ENCODE measurements around the gene CLP1. TPM values are rescaled to one million over a fixed set of nuclear protein-coding genes. Genes with fewer than 3 reads are reported as not detected.

CLP1 gene
- total RNA-seq (2014; rRNA removed; shearing (Covaris generic)) = 41.5 and 42.9 TPM in 2 replicates
- polyA plus RNA-seq (2015; cell fraction: cytosol; rRNA removed) = 23.8 and 27.2 TPM in 2 replicates
- polyA plus RNA-seq (2015; cell fraction: nucleus; rRNA removed) = 36.9 and 40.1 TPM in 2 replicates

DNA sequence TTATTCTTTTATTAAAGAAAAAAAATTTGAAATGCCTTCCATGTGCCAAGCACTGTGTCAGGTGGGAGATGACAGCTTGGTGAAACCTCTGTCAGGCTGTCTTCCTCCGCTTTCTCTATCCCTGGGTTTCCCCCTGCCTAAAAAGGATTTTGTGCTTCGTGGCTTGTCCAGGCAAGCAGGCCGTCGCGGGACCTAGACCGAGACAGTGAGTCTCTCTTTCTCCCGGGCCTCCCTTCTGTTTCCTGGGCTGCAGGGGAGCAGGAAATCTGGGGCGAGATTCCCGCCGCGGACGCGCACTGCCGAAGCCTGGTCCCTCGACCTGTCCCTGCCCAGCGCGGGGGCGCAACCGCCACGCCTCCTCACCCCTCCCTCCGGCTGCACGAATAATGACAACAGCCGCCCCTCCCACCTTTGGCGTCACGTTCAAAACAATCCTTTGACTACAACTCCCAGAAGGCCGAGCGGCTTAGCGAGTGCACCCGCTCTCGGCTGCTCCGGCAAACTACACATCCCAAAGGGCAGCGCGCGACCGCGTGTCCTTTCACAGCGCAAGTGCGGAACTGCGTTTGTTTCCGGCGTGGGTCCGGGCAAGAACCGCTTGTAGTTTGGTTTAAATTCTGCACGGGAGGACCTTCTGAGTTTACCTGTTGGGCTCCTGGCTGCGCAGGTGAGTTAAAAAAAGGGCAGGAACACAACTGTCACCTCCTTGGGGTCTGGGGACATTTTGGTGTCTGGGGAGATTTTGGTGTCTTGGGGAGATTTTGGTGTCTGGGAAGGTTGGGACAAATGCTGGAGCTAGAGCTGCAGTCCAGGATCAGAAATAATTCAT is at the start of gene CLP1:
Gene CLP1 (plus strand): TSS at position 569 of the 829 bp plus-strand sequence. CDS start 1,715 bp downstream, outside the sequence.
- DNase-seq (ENCODE audit: low read depth) = peak; percentile 99

DNA sequence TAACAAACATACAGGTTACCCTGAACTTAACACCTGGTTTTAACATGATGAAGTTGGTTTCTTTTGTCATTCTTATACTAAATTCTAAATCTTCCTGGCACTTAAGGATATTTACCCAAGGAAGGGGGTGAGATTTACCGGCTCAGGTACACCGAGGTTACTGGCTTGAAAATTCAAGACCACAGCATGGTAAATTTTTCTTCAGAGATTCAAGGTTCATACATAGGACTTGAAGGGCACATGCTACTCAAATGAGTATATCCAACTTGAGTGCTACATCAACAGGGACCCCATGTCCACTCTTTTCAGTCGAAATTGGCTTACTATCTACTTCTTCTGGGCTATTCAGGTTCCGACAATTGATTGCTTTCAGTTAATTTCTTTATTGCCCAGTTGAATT is 47.4 kb upstream of the CLP1 start:
- DNase-seq (ENCODE audit: low read depth) = no peak

DNA sequence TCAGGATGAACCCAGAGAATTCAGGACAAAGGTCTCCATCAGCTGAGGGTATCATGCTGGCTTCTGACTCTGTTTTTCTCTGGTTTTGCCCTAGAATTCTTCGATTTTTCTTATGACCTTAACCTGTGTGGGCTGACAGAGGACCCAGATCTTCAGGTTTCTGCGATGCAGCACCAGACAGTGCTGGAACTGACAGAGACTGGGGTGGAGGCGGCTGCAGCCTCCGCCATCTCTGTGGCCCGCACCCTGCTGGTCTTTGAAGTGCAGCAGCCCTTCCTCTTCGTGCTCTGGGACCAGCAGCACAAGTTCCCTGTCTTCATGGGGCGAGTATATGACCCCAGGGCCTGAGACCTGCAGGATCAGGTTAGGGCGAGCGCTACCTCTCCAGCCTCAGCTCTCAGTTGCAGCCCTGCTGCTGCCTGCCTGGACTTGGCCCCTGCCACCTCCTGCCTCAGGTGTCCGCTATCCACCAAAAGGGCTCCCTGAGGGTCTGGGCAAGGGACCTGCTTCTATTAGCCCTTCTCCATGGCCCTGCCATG is 43.3 kb upstream of the CLP1 start:
- no peak for DNase-seq (ENCODE audit: low read depth)

DNA sequence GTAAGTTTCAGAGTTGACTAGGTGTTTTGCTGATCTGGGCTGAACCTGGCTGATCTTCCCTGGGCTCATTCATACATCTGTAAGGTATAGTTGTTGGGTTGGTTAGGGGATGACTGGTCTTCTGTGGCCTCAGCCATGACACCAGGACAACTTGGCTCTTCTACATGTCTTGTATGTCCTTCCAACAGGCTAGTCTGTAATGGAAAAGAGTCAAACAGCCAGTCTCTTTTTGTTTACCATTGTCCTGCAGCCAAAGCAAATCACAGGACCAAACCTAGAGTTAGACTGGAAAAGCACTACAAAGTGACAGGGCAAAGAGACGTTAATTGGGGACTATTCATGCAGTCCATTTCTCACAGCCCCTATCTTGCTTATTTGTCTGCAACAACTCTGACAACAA is 42.3 kb upstream of the CLP1 start:
- DNase-seq (ENCODE audit: low read depth) = no peak

DNA sequence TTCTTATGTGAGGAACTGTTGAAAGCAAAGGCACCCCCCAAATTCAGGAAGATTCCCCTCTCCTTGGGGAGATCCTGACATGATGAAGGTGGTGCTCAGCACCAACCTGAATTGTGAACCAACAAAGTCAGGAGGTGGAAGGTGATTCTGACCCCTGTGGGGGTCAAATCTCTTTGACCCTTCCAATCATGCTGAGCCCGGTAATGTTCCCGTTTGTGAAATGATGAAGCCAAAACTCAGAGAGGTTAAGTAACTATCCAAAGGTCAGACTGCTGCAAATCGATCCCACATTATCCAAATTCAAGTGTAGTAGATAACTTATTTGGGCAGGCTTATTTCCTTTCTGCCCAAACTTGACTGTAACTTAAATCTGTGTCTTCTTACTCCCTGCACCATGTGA is 41.0 kb upstream of the CLP1 start:
- DNase-seq (ENCODE audit: low read depth) = no peak

DNA sequence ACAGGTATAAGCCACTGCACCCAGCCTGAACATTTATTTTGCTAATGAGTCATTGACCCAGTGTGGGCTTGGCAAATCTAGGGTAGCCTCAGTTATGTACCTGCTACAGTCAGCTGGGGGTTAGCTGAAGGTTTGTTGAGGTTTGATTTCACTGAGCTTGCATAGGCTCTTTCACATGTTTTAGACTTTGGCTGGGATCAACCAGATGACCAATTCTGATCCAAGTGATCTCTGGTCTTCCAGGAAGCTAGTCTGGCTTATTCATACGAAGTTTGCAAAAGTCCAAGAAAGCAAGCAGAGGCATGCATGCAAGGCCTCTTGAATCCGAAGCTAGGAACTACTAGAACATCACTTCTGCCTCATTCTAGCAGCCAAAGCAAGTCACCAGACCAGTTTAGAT is 39.1 kb upstream of the CLP1 start:
- no peak for DNase-seq (ENCODE audit: low read depth)

DNA sequence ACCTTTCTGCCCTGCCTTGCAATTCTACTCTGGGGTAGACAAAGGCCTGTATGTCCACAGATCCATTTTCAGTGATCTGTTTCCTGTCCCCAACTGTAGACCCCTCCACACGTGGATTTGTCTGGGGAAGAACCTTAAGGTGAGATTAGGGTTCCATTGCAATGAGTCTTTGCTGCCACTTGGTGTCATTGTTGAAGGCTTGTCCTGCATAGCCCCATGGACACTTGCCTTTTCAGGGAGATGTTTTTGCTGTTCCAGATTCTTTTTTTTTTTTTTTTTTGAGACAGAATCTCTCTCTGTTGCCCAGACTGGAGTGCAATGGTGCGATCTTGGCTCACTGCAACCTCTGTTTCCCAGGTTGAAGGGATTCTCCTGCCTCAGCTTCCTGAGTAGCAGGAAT is 38.2 kb upstream of the CLP1 start:
- no peak for DNase-seq (ENCODE audit: low read depth)

DNA sequence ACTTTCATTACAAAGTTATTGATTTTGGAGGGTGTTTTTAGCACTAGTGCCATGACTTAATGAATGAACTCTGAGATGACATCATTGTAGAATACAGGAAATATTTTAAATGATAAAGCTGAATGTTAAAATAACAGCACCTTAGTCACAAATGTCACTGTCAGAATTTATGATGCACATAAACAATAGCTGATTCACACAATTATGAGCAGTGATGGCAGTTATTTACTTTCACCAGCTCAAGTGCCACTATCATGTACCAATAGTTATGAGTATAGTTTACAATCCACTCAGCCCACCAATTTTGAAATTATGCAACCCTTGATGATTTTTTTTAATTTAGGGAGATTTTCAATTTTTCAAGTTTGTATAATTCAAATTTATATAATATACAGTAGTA is 37.1 kb upstream of the CLP1 start:
- no peak for DNase-seq (ENCODE audit: low read depth)

DNA sequence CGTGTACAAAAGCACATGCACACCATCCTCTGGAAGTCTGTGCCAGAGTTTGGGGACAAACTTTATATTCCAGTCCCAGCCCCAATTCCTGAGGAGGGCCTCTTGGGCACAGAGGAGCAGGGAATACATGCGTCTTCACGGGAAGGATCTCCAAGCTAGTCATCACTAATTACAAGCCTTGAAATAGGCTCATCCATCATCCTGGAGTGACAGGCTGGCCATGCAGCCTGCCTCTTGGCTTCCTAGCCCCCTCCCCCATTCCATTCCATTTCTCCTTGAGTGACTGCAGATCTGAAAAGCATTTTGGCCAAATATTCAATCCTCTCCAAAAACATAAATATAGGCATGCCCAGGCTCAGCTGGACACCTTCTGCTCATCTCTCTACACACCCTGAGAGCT is 35.3 kb upstream of the CLP1 start:
- no peak for DNase-seq (ENCODE audit: low read depth)

DNA sequence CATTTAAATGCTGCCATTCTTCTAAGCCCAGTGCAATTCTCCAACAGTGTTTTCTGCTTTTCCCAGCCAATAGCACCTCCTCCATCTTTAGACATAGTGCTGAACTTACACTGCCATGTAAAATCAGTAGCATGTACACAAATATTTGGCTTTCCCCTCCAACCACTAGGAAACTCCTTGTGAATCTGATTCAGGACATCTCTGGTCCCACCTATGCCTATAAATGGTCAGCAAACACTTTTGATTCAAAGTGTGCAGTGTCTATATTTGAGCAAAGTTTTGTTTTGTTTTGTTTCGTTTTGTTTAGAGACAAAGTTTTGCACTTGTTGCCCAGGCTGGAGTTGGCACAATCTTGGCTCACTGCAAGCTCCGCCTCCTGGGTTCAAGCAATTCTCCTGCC is 32.7 kb upstream of the CLP1 start:
- DNase-seq (ENCODE audit: low read depth) = no peak

DNA sequence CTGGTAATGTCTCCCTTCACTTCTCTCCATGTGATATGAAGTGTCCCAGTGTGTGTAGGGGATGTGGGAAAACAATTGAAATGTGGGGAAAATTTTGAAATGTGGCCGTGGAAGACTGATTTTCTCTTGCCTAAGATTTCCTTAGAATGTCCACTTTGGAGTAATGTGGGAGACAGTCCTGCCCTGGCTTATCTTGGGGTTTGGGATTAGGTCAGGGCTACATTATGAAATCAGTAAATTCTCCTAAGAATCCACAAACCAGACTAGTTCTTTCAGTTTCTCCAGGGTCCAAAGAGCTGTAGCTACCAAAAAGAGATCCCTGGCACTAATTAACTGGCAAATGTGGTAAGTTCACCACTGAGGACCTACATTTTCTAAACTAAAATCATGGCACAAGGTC is 30.7 kb upstream of the CLP1 start:
- no peak for DNase-seq (ENCODE audit: low read depth)

DNA sequence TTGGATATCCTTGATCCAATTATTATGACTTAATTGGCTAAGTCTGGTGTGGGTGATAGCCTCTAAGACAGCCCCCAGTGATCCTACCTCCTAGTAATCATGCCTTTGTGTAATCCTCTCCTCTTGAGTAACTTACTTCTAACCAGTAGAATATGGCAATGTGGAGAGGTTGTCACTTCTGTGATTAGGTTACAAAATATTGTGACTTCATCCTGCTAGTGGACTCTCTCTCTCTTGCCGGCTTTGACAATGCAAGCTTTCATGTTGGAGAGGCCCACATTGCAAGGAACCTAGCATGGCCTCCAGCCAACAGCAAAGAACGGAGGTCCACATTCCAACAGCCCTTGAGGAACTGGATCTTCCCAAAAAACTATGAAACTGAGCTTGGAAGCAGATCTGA is 27.4 kb upstream of the CLP1 start:
- no peak for DNase-seq (ENCODE audit: low read depth)

DNA sequence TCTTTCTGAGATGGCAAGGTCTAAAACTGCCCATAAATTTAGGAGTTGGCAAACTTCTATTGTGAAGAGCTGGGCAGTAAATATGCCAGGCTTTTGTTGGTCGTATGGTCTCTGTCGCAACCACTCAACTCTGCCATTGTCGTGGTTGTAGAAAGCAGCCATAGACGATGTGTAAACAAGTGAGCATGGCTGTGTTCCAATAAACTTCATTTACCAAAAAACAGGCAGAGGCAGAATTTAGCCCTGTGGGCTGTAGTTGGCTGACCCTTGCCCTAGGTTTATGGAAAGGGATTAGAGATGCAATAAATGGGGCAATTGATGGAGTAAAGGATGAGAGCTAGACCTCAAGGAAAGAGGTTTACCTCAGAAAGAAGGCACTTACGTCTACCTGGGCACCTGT is 25.4 kb upstream of the CLP1 start:
- DNase-seq (ENCODE audit: low read depth) = no peak

DNA sequence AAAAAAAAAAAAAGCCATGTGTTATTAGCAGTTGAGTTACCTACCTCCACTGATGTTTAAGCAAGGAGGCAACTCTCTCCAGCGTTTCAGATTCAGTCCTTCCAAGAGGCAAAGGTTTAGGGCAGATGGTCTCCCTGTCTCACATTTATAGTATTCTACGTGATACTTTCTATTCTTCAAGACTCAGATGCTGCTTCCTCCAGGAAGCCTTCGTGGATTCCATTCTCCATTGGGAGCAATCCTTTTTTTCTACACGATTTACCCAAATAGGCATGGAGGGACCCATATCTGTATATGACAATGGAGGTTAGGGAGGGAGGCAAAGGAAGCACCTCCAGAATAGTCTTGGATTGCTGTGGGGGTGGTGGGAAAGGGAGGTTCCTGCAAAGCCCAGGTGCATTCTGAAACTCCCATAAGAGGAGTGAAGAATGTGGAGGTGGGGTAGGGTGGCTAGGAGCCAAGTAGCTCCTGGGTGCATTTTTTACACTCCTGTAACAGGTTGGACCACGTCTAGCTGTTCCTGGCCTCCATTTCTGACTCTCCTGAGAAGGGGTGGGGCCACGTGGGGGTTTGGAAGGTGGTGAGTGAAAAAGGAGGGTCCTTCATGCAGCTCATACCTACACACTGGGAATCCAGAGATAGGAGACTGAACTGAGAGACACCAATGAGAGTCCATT is 24.0 kb upstream of the CLP1 start:
- DNase-seq (ENCODE audit: low read depth) = no peak

DNA sequence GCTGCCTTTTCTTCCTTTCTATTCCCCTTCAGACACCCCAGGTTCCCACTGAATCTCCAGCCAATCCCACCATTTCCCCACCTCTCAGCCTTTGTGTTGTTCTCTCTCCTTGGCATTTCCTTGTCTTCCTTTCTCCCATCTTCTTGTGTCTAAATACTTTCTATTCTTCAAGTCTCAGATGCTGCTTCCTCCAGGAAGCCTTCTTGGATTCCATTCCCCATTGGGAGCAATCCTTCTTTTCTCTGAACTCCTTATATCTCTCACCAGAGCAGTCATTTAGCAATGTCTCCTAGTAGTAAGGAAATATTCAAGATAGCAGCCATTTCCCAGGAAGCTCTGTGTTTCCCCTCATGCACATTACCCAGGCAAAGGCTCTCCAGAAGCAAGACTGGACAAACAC is 23.3 kb upstream of the CLP1 start:
- DNase-seq (ENCODE audit: low read depth) = no peak

DNA sequence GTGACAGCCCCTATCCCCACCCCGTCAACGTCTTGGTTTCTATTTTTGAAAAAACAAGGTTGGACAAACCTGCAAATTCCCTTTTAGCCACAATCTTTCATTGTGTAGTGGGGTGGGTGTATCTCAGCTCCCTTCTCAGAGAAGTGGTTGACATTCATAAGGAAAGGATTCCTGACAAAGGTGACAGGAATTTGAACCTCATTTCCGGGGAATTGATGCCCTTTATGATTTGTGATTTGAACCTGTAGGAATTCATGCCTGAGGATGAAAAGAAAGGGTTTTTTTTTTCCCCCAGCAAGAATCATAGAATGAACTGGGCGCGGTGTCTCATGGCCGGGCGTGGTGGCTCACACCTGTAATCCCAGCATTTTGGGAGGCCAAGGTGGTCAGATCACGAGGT is 22.3 kb upstream of the CLP1 start:
- DNase-seq (ENCODE audit: low read depth) = no peak

DNA sequence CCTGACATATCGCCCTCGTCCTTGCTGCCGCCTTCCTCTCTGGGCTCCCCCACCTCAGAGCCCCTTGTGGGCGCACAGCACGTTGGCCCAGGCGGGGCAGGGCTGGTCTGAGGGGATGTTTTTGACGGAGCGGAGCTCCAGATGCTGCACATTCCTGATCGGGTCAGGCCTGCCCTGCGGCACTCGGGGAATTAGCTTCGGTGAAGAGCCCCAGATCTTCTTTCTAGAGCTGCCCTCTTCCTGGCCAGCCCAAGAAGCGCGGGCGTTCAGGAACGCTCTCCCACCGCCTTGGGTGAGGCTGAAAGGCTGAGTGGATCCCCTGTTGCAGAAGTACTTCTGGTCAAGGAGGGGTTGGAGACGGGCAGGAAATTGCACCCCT is 19.9 kb upstream of the CLP1 start:
- DNase-seq (ENCODE audit: low read depth) = no peak

DNA sequence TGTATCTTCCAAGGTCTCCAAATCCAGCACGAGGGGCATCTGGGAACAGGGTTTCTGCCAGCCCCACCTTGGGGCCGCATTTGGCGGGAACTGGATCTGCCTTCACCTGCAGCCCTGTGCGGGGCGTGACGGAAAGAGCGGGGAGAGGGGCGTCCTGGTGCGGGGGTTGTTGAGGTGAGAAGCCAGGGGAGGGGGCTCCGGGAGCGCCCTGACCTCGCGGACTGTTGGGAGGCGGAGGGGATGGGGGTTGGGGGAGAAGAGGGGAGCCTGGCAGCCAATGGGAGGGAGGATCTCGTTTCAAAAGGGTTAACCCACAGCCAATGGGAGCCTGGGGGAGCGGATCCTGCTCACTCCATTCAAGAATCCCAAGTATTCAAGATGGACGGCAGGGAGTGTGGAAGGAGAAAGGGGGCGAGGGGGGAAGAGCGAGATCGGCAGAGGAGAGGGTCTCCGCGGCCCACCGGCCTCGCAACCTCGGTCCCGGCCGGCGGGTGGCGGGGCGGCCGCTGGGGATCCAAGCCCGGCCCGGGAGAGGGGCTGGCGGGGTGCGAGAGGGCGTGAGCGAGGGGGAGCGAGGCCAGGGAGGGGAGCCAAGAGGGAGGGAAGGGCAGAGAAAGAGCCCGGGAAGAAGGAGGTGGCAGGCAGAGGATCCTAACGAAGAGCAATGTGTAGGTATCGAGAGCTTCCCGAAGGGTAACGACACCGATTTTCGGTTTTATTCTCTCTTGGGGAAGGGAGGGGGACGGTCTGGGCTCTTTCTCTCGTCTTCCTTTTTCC is 19.4 kb upstream of the CLP1 start:
- DNase-seq (ENCODE audit: low read depth) = peak; percentile 78

DNA sequence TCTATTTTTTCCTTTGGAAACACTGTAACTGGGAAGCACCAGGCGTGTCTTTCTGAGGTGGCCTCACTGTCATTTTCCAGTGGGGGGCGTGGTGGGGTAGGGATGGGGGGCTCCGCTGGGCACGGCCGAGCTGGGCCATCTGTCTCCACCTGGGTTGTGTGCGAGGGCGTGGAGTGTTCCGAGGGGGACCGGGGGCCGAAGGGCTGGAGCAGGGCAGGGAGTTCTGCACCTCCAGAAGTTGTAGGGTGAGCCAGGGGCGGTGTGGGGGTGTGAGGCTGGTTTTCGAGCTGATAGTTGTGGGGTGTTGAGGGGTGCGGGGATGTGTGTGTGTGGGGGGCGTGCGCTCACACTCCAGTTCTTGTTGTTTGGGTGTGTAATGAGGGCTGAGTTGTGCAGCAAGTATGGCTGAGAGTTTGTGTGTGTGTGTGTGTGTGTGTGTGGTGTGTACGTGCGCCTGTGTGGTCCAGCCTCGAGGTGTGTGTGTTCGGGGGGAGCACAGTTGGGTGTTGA is 18.7 kb upstream of the CLP1 start:
- no peak for DNase-seq (ENCODE audit: low read depth)

DNA sequence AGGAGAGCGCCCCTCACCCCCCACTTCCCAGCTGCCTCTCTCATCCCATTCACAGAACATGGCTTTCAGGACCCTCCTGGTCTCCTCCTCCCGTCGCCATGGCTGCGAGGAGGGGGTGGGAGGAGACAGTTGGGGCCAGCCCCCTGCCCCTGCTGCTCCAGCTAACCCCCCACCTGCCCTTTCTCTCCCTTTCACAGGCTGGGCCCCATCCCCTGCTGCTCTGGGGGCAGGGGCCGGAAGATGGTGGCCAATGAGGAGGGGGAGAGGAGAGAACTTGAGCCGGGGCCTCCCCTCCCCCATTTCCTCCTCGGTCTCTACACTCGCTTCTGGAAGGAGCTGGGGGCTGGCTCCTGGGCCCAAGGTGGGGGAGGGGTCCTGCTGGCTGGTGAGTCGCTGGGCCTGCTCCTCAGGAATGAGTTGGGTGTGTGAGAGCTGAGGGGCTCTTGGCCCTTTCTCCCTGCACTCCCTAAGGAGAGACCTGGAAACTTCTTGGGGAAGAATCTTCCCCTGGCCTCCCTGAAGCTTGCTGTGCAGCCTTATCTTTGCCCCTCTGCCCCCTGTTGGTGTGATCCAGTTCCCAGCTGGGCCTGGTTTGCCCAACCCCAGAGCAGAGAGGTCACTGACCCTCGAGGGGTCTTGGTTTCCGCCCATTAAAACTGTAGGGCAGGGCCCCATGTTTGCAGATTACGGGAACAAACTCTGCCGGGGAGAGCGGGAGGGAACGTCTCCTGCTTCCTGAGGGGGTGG is 18.1 kb upstream of the CLP1 start:
- peak; percentile 80 for DNase-seq (ENCODE audit: low read depth)

Measured in HT1080 (cell line).